ENCODE data around the gene HNRNPM.

HNRNPM gene

GRCh38 chr19:8526345-8527091, 81.7 kb downstream of the HNRNPM start:
- H3K27me3 ChIP-seq (ENCODE audit: insufficient read depth, poor library complexity, severe bottlenecking): no peaks in the 10 kb centered on the region
- TF ChIP-seq GABPA (IDR thresholded peaks at IDR 0.05; ENCODE audit: low read depth) (no peak), SPI1 (IDR thresholded peaks at IDR 0.05; ENCODE audit: borderline replicate concordance, low read depth) (no peak), CTCF (IDR thresholded peaks at IDR 0.05; ENCODE audit: insufficient read depth, low read length) (no peak), POLR2AphosphoS5 (IDR thresholded peaks at IDR 0.05; ENCODE audit: low read depth) (no peak), REST (IDR thresholded peaks at IDR 0.05; ENCODE audit: insufficient replicate concordance, low read depth) (no peak)
- no peak overlapping the region for H3K27ac ChIP-seq (replicated peaks)
- no peak for DNase-seq (ENCODE audit: low read depth in 1 of 2, low spot score in 1 of 2)
- H3K4me3 ChIP-seq (replicated peaks; ENCODE audit: insufficient read depth, low read length): no peak overlapping the region

- no peak for DNase-seq (ENCODE audit: low read depth in 1 of 2, low spot score in 1 of 2)
- no peaks in the 10 kb centered on the region for H3K27me3 ChIP-seq (ENCODE audit: insufficient read depth, poor library complexity, severe bottlenecking)
- no peak overlapping the region for H3K4me3 ChIP-seq (replicated peaks; ENCODE audit: insufficient read depth, low read length)
- H3K27ac ChIP-seq (replicated peaks): no peak overlapping the region
- no peak for TF ChIP-seq CTCF (IDR thresholded peaks at IDR 0.05; ENCODE audit: insufficient read depth, low read length)
- TF ChIP-seq SPI1 (IDR thresholded peaks at IDR 0.05; ENCODE audit: borderline replicate concordance, low read depth): no peak
- no peak for TF ChIP-seq POLR2AphosphoS5 (IDR thresholded peaks at IDR 0.05; ENCODE audit: low read depth)
- TF ChIP-seq GABPA (IDR thresholded peaks at IDR 0.05; ENCODE audit: low read depth): no peak
- no peak for TF ChIP-seq REST (IDR thresholded peaks at IDR 0.05; ENCODE audit: insufficient replicate concordance, low read depth)
These were observed 83.7 kb downstream of the HNRNPM start for GRCh38 chr19:8528500-8528899.

GRCh38 chr19:8529369-8530006, 84.7 kb downstream of the HNRNPM start:
- H3K27ac ChIP-seq (replicated peaks): no peak overlapping the region
- H3K4me3 ChIP-seq (replicated peaks; ENCODE audit: insufficient read depth, low read length): no peak overlapping the region
- DNase-seq (ENCODE audit: low read depth in 1 of 2, low spot score in 1 of 2): no peak
- TF ChIP-seq POLR2AphosphoS5 (IDR thresholded peaks at IDR 0.05; ENCODE audit: low read depth) (no peak), SPI1 (IDR thresholded peaks at IDR 0.05; ENCODE audit: borderline replicate concordance, low read depth) (no peak), GABPA (IDR thresholded peaks at IDR 0.05; ENCODE audit: low read depth) (no peak), REST (IDR thresholded peaks at IDR 0.05; ENCODE audit: insufficient replicate concordance, low read depth) (no peak), CTCF (IDR thresholded peaks at IDR 0.05; ENCODE audit: insufficient read depth, low read length) (no peak)
- H3K27me3 ChIP-seq (ENCODE audit: insufficient read depth, poor library complexity, severe bottlenecking): no peaks in the 10 kb centered on the region

All from HL-60 (cell line).